Fibroblast of skin of right biceps (primary cell): ENCODE data around the gene OR6Y1.

Experiments used
- DNase-seq: peaks from one replicate; pipeline ENCODE4 v3.0.0-alpha.2; 2013

The OR6Y1 gene

DNA sequence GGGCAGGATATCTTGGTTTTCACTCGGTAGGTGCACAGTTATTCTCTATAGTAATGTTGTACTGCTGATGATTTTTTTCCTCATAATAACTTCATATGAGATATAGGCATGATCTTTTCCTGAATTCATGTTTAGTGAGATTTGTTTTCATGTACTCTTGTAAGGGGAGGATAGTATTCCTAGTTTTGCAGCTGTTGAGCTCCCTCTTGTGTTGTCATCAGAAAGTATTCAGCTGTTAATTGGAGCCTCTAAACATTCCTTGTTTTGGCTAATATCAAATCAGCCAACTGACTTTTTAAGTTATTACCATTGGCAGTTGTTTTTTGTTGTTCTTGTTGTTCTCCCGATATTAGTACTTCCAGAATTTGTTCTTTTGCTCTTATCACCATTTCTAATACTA lies 57.8 kb downstream of the OR6Y1 start:
- no peak for DNase-seq

DNA sequence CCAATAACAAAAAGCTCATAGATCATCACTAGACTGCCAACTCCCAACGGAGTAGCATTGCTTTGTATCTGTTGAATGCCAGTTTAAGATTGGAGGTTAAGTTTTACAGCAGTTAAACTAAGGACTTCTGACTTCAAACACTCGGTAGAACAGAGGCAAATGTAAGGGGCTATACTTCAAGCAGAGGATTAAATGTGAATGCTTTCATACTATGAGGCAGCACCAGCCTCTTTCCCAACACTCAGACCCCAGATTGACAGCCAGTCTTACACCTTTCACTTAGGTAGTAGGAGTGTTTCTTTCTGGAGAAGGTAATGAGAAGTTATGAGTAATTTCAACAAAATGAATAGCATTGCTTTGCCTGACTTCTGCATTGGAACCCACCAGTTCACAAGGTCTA lies 59.4 kb downstream of the OR6Y1 start:
- DNase-seq: no peak
